DOHH2 (cell line): ENCODE measurements around the gene RPS6KA6.

Source experiments
- H3F3A ChIP-seq: fragments of 200-600 bp; sonication (generic), shearing (Covaris generic); 2 replicates; pipeline ENCODE4 v1.6.0; 2016; ENCODE audit warnings: antibody characterized with exemption, mild to moderate bottlenecking; ENCODE audit not compliant: control insufficient read depth, insufficient read depth
- H3K27ac ChIP-seq: fragments of 200-600 bp; sonication (generic); 2 replicates; pipeline ENCODE4 v1.5.1; 2014; ENCODE audit warnings: low read depth, mild to moderate bottlenecking, low read length, moderate library complexity
- H3K27me3 ChIP-seq: fragments of 200-600 bp; sonication (generic); 2 replicates; pipeline ENCODE4 v1.6.1; 2014; ENCODE audit warnings: mild to moderate bottlenecking, low read length, mixed read lengths; ENCODE audit not compliant: control insufficient read depth
- H3K36me3 ChIP-seq: fragments of 200-600 bp; sonication (generic); 2 replicates; pipeline ENCODE4 v1.6.1; 2014; ENCODE audit warnings: mild to moderate bottlenecking, low read length, moderate library complexity, mixed read lengths; ENCODE audit not compliant: control insufficient read depth
- H3K4me1 ChIP-seq: fragments of 200-600 bp; sonication (generic); 2 replicates; pipeline ENCODE4 v1.6.1; 2014; ENCODE audit warnings: mild to moderate bottlenecking, low read length, mixed read lengths; ENCODE audit not compliant: control insufficient read depth
- H3K4me2 ChIP-seq: fragments of 200-600 bp; sonication (generic); 2 replicates; pipeline ENCODE4 v1.6.0; 2014; ENCODE audit warnings: mild to moderate bottlenecking, low read length, moderate library complexity
- H3K4me3 ChIP-seq: fragments of 200-600 bp; sonication (generic); 2 replicates; pipeline ENCODE4 v1.5.1; 2014; ENCODE audit warnings: mild to moderate bottlenecking, low read length, mixed read lengths
- H3K79me2 ChIP-seq: fragments of 200-600 bp; sonication (generic); 2 replicates; pipeline ENCODE4 v1.6.1; 2014; ENCODE audit warnings: mild to moderate bottlenecking, low read length, mixed read lengths; ENCODE audit not compliant: control insufficient read depth
- H3K9me2 ChIP-seq: fragments of 200-600 bp; sonication (generic); replicated peaks from 2 replicates; pipeline ENCODE4 v1.6.1; 2014; ENCODE audit warnings: mild to moderate bottlenecking, low read length, mixed read lengths; ENCODE audit not compliant: control insufficient read depth
- H3K9me3 ChIP-seq: fragments of 200-600 bp; sonication (generic); 2 replicates; pipeline ENCODE4 v1.6.1; 2014; ENCODE audit warnings: antibody characterized with exemption, low read length, mixed read lengths; ENCODE audit not compliant: control insufficient read depth, insufficient read depth
- H4K20me1 ChIP-seq: fragments of 200-600 bp; sonication (generic); 2 replicates; pipeline ENCODE4 v1.6.0; 2014; ENCODE audit warnings: low read depth, mild to moderate bottlenecking, antibody characterized with exemption, low read length, moderate library complexity; ENCODE audit not compliant: control insufficient read depth, insufficient read depth
- CTCF ChIP-seq: fragments of 200-600 bp; sonication (generic); IDR thresholded peaks from one replicate; pipeline ENCODE4 v1.5.1; 2014; ENCODE audit warnings: antibody characterized with exemption, mild to moderate bottlenecking, low read depth, low read length; ENCODE audit not compliant: poor library complexity, severe bottlenecking
- EZH2phosphoT487 ChIP-seq: fragments of 200-600 bp; sonication (generic); IDR thresholded peaks from 2 replicates; pipeline ENCODE4 v1.6.1; 2017; ENCODE audit warnings: borderline replicate concordance, mild to moderate bottlenecking, antibody characterized with exemption, low read length, moderate library complexity, mixed read lengths

RPS6KA6 gene

DNA sequence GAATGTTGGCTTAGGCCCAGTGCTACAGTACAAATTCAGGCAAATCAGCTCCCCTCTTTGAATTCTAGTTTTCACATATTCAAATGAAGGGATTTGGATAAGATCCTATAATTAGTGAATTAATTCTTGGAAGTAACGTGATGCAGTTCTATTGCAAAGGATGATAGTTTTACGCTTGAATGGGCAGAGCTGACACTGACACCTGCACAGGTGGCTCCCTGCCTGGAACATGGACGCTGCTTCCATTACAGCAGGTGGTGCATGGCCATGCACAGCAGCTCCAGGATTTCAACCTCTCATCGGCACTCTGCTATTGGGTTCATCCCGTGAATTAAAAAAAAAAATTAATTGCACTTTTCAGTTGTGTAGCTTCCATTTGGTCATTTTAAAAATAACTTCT is 28.4 kb upstream of the RPS6KA6 start:
- Histone ChIP-seq H3K9me2 (no peaks in the 10 kb centered on the region), H3K9me3 (no peaks in the 10 kb centered on the region), H3F3A (no peaks in the 10 kb centered on the region), H3K4me1 (no peaks in the 10 kb centered on the region), H3K36me3 (no peaks in the 10 kb centered on the region), H3K4me2 (no peak overlapping the region), H4K20me1 (no peaks in the 10 kb centered on the region), H3K27me3 (no peaks in the 10 kb centered on the region), H3K4me3 (no peak overlapping the region), H3K27ac (no peak overlapping the region), H3K79me2 (no peaks in the 10 kb centered on the region)
- TF ChIP-seq EZH2phosphoT487 = no peak
- TF ChIP-seq CTCF = no peak

GRCh38 chrX:84205276-84205675 is 17.3 kb upstream of the RPS6KA6 start:
- no peak overlapping the region for H3K4me2 ChIP-seq
- H3F3A ChIP-seq = no peaks in the 10 kb centered on the region
- no peaks in the 10 kb centered on the region for H3K9me2 ChIP-seq
- no peak overlapping the region for H3K4me3 ChIP-seq
- no peaks in the 10 kb centered on the region for H3K36me3 ChIP-seq
- no peaks in the 10 kb centered on the region for H3K27me3 ChIP-seq
- no peaks in the 10 kb centered on the region for H3K4me1 ChIP-seq
- H3K27ac ChIP-seq = no peak overlapping the region
- H3K9me3 ChIP-seq = no peaks in the 10 kb centered on the region
- TF ChIP-seq EZH2phosphoT487 = no peak
- no peak for TF ChIP-seq CTCF
- H3K79me2 ChIP-seq = no peaks in the 10 kb centered on the region
- no peaks in the 10 kb centered on the region for H4K20me1 ChIP-seq

- Histone ChIP-seq H3K27ac (no peak overlapping the region), H3K4me2 (no peak overlapping the region), H3K79me2 (no peaks in the 10 kb centered on the region), H3K27me3 (no peaks in the 10 kb centered on the region), H3K36me3 (no peaks in the 10 kb centered on the region), H4K20me1 (no peaks in the 10 kb centered on the region), H3F3A (no peaks in the 10 kb centered on the region), H3K4me3 (no peak overlapping the region), H3K4me1 (no peaks in the 10 kb centered on the region), H3K9me2 (no peaks in the 10 kb centered on the region), H3K9me3 (no peaks in the 10 kb centered on the region)
- TF ChIP-seq EZH2phosphoT487 (no peak), CTCF (no peak)
Measured at GRCh38 chrX:84199688-84200087, 11.7 kb upstream of the RPS6KA6 start.

- no peak overlapping the region for H3K27ac ChIP-seq
- no peaks in the 10 kb centered on the region for H4K20me1 ChIP-seq
- no peak overlapping the region for H3K4me3 ChIP-seq
- no peaks in the 10 kb centered on the region for H3F3A ChIP-seq
- no peaks in the 10 kb centered on the region for H3K9me3 ChIP-seq
- no peaks in the 10 kb centered on the region for H3K9me2 ChIP-seq
- H3K4me1 ChIP-seq = no peaks in the 10 kb centered on the region
- no peaks in the 10 kb centered on the region for H3K36me3 ChIP-seq
- no peaks in the 10 kb centered on the region for H3K79me2 ChIP-seq
- H3K27me3 ChIP-seq = no peaks in the 10 kb centered on the region
- H3K4me2 ChIP-seq = no peak overlapping the region
- TF ChIP-seq EZH2phosphoT487 = no peak
- no peak for TF ChIP-seq CTCF
Measured at GRCh38 chrX:84197550-84197949, 9.6 kb upstream of the RPS6KA6 start.
